Cardiac fibroblast (primary cell): ENCODE measurements around the gene FRMD7.

Experiments used
- DNase-seq, 2 donors: peaks; one replicate each; pipeline versions ENCODE4 v3.0.0 to v3.0.0-alpha.2; 2010; ENCODE audit warnings: low read depth in 2 of 2
- H3K4me3 ChIP-seq, 2 donors: replicated peaks in 1 of 2; 1 replicate in 1 of 2; 2 replicates in 1 of 2; pipeline ENCODE4 v1.5.1; 2011; ENCODE audit warnings: low read depth in 2 of 2, low read length in 2 of 2, mild to moderate bottlenecking in 2 of 2, moderate library complexity in 1 of 2
- CTCF ChIP-seq: IDR thresholded peaks from one replicate; pipeline ENCODE4 v1.5.1; 2011; ENCODE audit warnings: low read depth, mild to moderate bottlenecking, low read length, inconsistent platforms

Gene FRMD7

GRCh38 chrX:132030264-132030663 lies 97.6 kb downstream of the FRMD7 start:
- H3K4me3 ChIP-seq = no peak overlapping the region
- no peak for DNase-seq
- no peak for TF ChIP-seq CTCF
